Activated B cell treated with CpG ODN at 0.5 μM for 24 hours (primary cell): ENCODE data around the gene KRT75. TPM values are rescaled to one million over a fixed set of nuclear protein-coding genes. Genes with fewer than 3 reads are reported as not detected.

ENCODE experiments used
- ATAC-seq: fragments of 200-7000 bp; cut with Tn5 transposase; one replicate; pipeline ENCODE4 v1.10.0; 2021; ENCODE audit warnings: low read depth, mild to moderate bottlenecking, moderate library complexity
- CTCF ChIA-PET: fragments of 350-600 bp; sonication (Branson Sonifier 250); formaldehyde crosslinking; loops from one replicate; lab custom pipeline; 2021; ENCODE audit warnings: antibody characterized with exemption; lab: Charles Lee
- POLR2A ChIA-PET: fragments of 350-600 bp; sonication (Branson Sonifier 250); formaldehyde crosslinking; loops from one replicate; lab custom pipeline; 2021; ENCODE audit warnings: antibody characterized with exemption; lab: Charles Lee
- DNase-seq: peaks from one replicate; pipeline ENCODE4 v3.0.0; 2022
- H3K27ac Mint-ChIP-seq: one replicate; pipeline ENCODE4 v1.8.0; 2020; ENCODE audit warnings: mixed read lengths
- H3K27me3 Mint-ChIP-seq: one replicate; pipeline ENCODE4 v1.8.0; 2021; ENCODE audit warnings: mixed read lengths
- H3K36me3 Mint-ChIP-seq: one replicate; pipeline ENCODE4 v1.8.0; 2021; ENCODE audit warnings: low read depth, mixed read lengths
- H3K4me1 Mint-ChIP-seq: one replicate; pipeline ENCODE4 v1.8.0; 2021; ENCODE audit warnings: mixed read lengths
- H3K4me3 Mint-ChIP-seq: one replicate; pipeline ENCODE4 v1.8.0; 2020; ENCODE audit warnings: mild to moderate bottlenecking, mixed read lengths
- H3K9me3 Mint-ChIP-seq: one replicate; pipeline ENCODE4 v1.8.0; 2020; ENCODE audit warnings: mixed read lengths
- CTCF ChIP-seq: fragments of 200-600 bp; IDR thresholded peaks from one replicate; pipeline ENCODE4 v1.8.0; 2022; ENCODE audit warnings: antibody characterized with exemption, mild to moderate bottlenecking
- intact Hi-C: fragments of 100-400 bp; cut with micrococcal nuclease; formaldehyde crosslinking; loops from one replicate; pipeline ENCODE4 v1.15.1; 2024
- total RNA-seq: library from RNA; stranded (reverse); gene quantifications from 2 replicates; pipeline ENCODE4 v1.2.3, GENCODE V29; 2022

KRT75 gene
- total RNA-seq, 1 donor from 2014 or later: not detected

DNA sequence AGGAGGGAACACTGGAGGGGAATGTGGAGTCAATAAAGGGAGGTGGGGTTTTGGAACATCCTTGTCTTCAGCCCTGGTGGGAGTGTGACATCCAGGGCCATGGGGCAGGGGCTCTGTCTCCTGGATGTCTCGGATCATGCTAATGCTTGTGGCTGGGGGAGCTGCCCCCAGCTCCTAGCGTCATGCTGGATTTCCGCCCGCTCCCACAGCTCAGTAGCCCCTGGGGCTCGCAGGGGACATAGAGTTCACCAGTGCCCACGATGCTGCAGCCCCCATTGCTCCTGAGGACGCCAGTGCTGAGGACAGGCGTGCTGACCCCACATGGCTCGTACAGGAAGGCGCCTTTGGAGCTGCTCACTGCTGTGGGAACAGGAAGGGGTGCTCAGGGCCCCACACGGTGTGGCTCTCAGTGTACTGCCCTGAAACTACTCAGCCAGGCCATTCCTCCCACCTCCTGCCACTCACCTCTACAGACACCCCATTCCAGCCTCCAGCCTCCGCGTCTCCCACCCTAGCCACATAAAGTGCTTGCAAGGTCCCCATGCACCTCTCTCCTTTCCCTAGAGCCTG lies 39.2 kb downstream of the KRT75 start:
- ChIA-PET POLR2A (no interaction called here), CTCF (interaction anchor here (1.5 kb wide), 1 partner anchor 9 kb away, joined by 5 read pairs; the partner anchor contains the start of gene KRT84)
- DNase-seq (no peak), ATAC-seq (no peak)
- Mint-ChIP-seq H3K27ac (no peak overlapping the region), H3K27me3 (peaks cover 6% of the 10 kb centered on the region), H3K9me3 (no peaks in the 10 kb centered on the region), H3K4me1 (peaks cover 2% of the 10 kb centered on the region), H3K36me3 (no peaks in the 10 kb centered on the region), H3K4me3 (no peak overlapping the region)
- TF ChIP-seq CTCF: no peak
- intact Hi-C loops: no loop called here

- peaks cover 2% of the 10 kb centered on the region for H3K4me1 Mint-ChIP-seq
- peaks cover 13% of the 10 kb centered on the region for H3K27me3 Mint-ChIP-seq
- H3K27ac Mint-ChIP-seq: no peak overlapping the region
- CTCF ChIA-PET: no interaction called here
- no peaks in the 10 kb centered on the region for H3K9me3 Mint-ChIP-seq
- no peak for TF ChIP-seq CTCF
- DNase-seq (no peak), ATAC-seq (no peak)
- H3K4me3 Mint-ChIP-seq: no peak overlapping the region
- intact Hi-C loops: no loop called here
- POLR2A ChIA-PET: no interaction called here
- H3K36me3 Mint-ChIP-seq: no peaks in the 10 kb centered on the region
Measured at GRCh38 chr12:52392465-52393007, 41.6 kb downstream of the KRT75 start.

- intact Hi-C loops: no loop called here
- H3K27ac Mint-ChIP-seq: no peak overlapping the region
- no peaks in the 10 kb centered on the region for H3K36me3 Mint-ChIP-seq
- no peak overlapping the region for H3K4me3 Mint-ChIP-seq
- no peaks in the 10 kb centered on the region for H3K9me3 Mint-ChIP-seq
- DNase-seq (no peak), ATAC-seq (no peak)
- TF ChIP-seq CTCF: no peak
- peaks cover 2% of the 10 kb centered on the region for H3K4me1 Mint-ChIP-seq
- peaks cover 13% of the 10 kb centered on the region for H3K27me3 Mint-ChIP-seq
- ChIA-PET CTCF (interaction anchor here (0.6 kb wide), 1 partner anchor 19 kb away, joined by 3 read pairs; no protein-coding TSS in a partner anchor), POLR2A (no interaction called here)
Measured at GRCh38 chr12:52391618-52392002, 42.6 kb downstream of the KRT75 start.

- Mint-ChIP-seq H3K36me3 (no peaks in the 10 kb centered on the region), H3K27me3 (peaks cover 13% of the 10 kb centered on the region), H3K4me3 (no peak overlapping the region), H3K9me3 (no peaks in the 10 kb centered on the region), H3K4me1 (peaks cover 2% of the 10 kb centered on the region), H3K27ac (no peak overlapping the region)
- DNase-seq (no peak), ATAC-seq (no peak)
- POLR2A ChIA-PET: no interaction called here
- intact Hi-C loops: no loop called here
- CTCF ChIA-PET: interaction anchor here (0.6 kb wide), 1 partner anchor 18 kb away, joined by 3 read pairs; no protein-coding TSS in a partner anchor
- no peak for TF ChIP-seq CTCF
Measured at GRCh38 chr12:52390739-52391617, 43.2 kb downstream of the KRT75 start.
